WTC11 (cell line): ENCODE results near the gene DCAF6. TPM values are rescaled to one million over a fixed set of nuclear protein-coding genes. Genes with fewer than 3 reads are reported as not detected.

Experiments
- ATAC-seq: fragments of 200-7000 bp; cut with Tn5 transposase; 2 replicates; pipeline ENCODE4 v1.10.0; 2021; ENCODE audit warnings: mild to moderate bottlenecking, moderate library complexity
- CTCF ChIA-PET: fragments of 300-600 bp; sonication (Branson Sonifier 250); formaldehyde crosslinking; loops from one replicate; lab custom pipeline; 2021; ENCODE audit warnings: antibody characterized with exemption; lab: Charles Lee
- POLR2A ChIA-PET: fragments of 350-600 bp; sonication (Branson Sonifier 250); formaldehyde crosslinking; loops from one replicate; lab custom pipeline; 2021; ENCODE audit warnings: antibody characterized with exemption; lab: Charles Lee
- DNase-seq: peaks from one replicate; pipeline ENCODE4 v3.0.0; 2021; ENCODE audit warnings: low spot score
- H3K27ac Mint-ChIP-seq: 2 replicates; pipeline ENCODE4 v1.8.0; 2021; ENCODE audit warnings: mixed read lengths
- H3K27me3 Mint-ChIP-seq: 2 replicates; pipeline ENCODE4 v1.8.0; 2021; ENCODE audit warnings: low read depth, mild to moderate bottlenecking, moderate library complexity, mixed read lengths
- H3K36me3 Mint-ChIP-seq: 2 replicates; pipeline ENCODE4 v1.8.0; 2021; ENCODE audit warnings: mixed read lengths
- H3K4me1 Mint-ChIP-seq: 2 replicates; pipeline ENCODE4 v1.8.0; 2022; ENCODE audit warnings: mixed read lengths
- H3K4me3 Mint-ChIP-seq: 2 replicates; pipeline ENCODE4 v1.8.0; 2021; ENCODE audit warnings: mild to moderate bottlenecking, moderate library complexity, mixed read lengths
- H3K9me3 Mint-ChIP-seq: 2 replicates; pipeline ENCODE4 v1.8.0; 2021; ENCODE audit warnings: mixed read lengths
- ATF6 ChIP-seq: sonication (generic); formaldehyde crosslinking; IDR thresholded peaks from 2 replicates; pipeline ENCODE4 v1.8.1; 2023; ENCODE audit warnings: mild to moderate bottlenecking, missing genetic modification reagents
- CREB1 ChIP-seq: sonication (generic); formaldehyde crosslinking; IDR thresholded peaks from 2 replicates; pipeline ENCODE4 v1.8.0; 2023; ENCODE audit warnings: mild to moderate bottlenecking, missing genetic modification reagents
- E2F5 ChIP-seq: sonication (generic); formaldehyde crosslinking; IDR thresholded peaks from 2 replicates; pipeline ENCODE4 v1.8.1; 2022; ENCODE audit warnings: mild to moderate bottlenecking, moderate library complexity, missing genetic modification reagents
- IRF2 ChIP-seq: sonication (generic); formaldehyde crosslinking; IDR thresholded peaks from 2 replicates; pipeline ENCODE4 v1.8.0; 2022; ENCODE audit warnings: low read depth, missing genetic modification reagents, borderline replicate concordance
- JUN ChIP-seq: sonication (generic); formaldehyde crosslinking; IDR thresholded peaks from 2 replicates; pipeline ENCODE4 v1.8.0; 2023; ENCODE audit warnings: mild to moderate bottlenecking, missing genetic modification reagents
- MAX ChIP-seq: sonication (generic); formaldehyde crosslinking; IDR thresholded peaks from 2 replicates; pipeline ENCODE4 v1.8.0; 2022; ENCODE audit warnings: mild to moderate bottlenecking, missing genetic modification reagents
- MLX ChIP-seq: sonication (generic); formaldehyde crosslinking; IDR thresholded peaks from 2 replicates; pipeline ENCODE4 v1.8.1; 2023; ENCODE audit warnings: mild to moderate bottlenecking, missing genetic modification reagents, moderate library complexity
- MXD4 ChIP-seq: fragments of 250-450 bp; sonication (Bioruptor Pico); IDR thresholded peaks from 2 replicates; pipeline ENCODE4 v1.8.0; 2021; ENCODE audit warnings: mild to moderate bottlenecking, moderate library complexity, borderline replicate concordance
- NR3C1 ChIP-seq: sonication (generic); formaldehyde crosslinking; conservative IDR thresholded peaks from 2 replicates; pipeline ENCODE4 v1.8.1; 2023; ENCODE audit warnings: low read depth, mild to moderate bottlenecking, missing genetic modification reagents
- PRRX2 ChIP-seq: fragments of 250-450 bp; sonication (Bioruptor Pico); IDR thresholded peaks from 2 replicates; pipeline ENCODE4 v1.8.0; 2021; ENCODE audit warnings: mild to moderate bottlenecking
- RORB ChIP-seq: fragments of 250-450 bp; sonication (Bioruptor Pico); IDR thresholded peaks from 2 replicates; pipeline ENCODE4 v1.9.0; 2021; ENCODE audit warnings: mild to moderate bottlenecking
- SMAD4 ChIP-seq: sonication (generic); formaldehyde crosslinking; IDR thresholded peaks from 2 replicates; pipeline ENCODE4 v1.8.0; 2022; ENCODE audit warnings: mild to moderate bottlenecking, missing genetic modification reagents
- USF2 ChIP-seq: sonication (generic); formaldehyde crosslinking; IDR thresholded peaks from 2 replicates; pipeline ENCODE4 v1.8.1; 2023; ENCODE audit warnings: mild to moderate bottlenecking, missing genetic modification reagents, moderate library complexity
- ZNF138 ChIP-seq: sonication (generic); formaldehyde crosslinking; conservative IDR thresholded peaks from 2 replicates; pipeline ENCODE4 v1.8.1; 2022; ENCODE audit warnings: mild to moderate bottlenecking, moderate library complexity, missing genetic modification reagents
- ZNF396 ChIP-seq: fragments of 250-450 bp; sonication (Bioruptor Pico); IDR thresholded peaks from 2 replicates; pipeline ENCODE4 v1.8.0; 2021; ENCODE audit warnings: mild to moderate bottlenecking, moderate library complexity, borderline replicate concordance
- ZNF416 ChIP-seq: fragments of 250-450 bp; sonication (Bioruptor Pico); IDR thresholded peaks from 2 replicates; pipeline ENCODE4 v1.9.0; 2021; ENCODE audit warnings: mild to moderate bottlenecking, inconsistent platforms
- ZNF423 ChIP-seq: fragments of 250-450 bp; sonication (Bioruptor Pico); IDR thresholded peaks from 2 replicates; pipeline ENCODE4 v2.1.2; 2022; ENCODE audit warnings: mild to moderate bottlenecking, moderate library complexity
- ZNF425 ChIP-seq: fragments of 250-450 bp; sonication (Bioruptor Pico); conservative IDR thresholded peaks from 2 replicates; pipeline ENCODE4 v1.9.0; 2021; ENCODE audit warnings: mild to moderate bottlenecking
- total RNA-seq: library from RNA; stranded (reverse); gene quantifications from 3 replicates; pipeline ENCODE4 v1.2.3, GENCODE V29; 2021

DCAF6 gene
- total RNA-seq, 1 experiment from 2014 or later, result 13.5 TPM

GRCh38 chr1:167915569-167915968 is 20.9 kb upstream of the DCAF6 start:
- DNase-seq, result no peak
- peaks cover 4% of the 10 kb centered on the region for H3K9me3 Mint-ChIP-seq
- ChIA-PET POLR2A (no interaction called here), CTCF (no interaction called here)
- peaks cover under 1% of the 10 kb centered on the region for H3K36me3 Mint-ChIP-seq
- H3K27ac Mint-ChIP-seq, result no peak overlapping the region
- no peaks in the 10 kb centered on the region for H3K27me3 Mint-ChIP-seq
- no peak for ATAC-seq
- H3K4me3 Mint-ChIP-seq, result no peak overlapping the region
- H3K4me1 Mint-ChIP-seq, result peaks cover 32% of the 10 kb centered on the region
- TF ChIP-seq ZNF416 (CRISPR knock-in tag), result no peak
- TF ChIP-seq, all 79 proteins: peak for 0

GRCh38 chr1:167916766-167917511 is 19.5 kb upstream of the DCAF6 start:
- no peak for TF ChIP-seq IRF2 (CRISPR knock-in tag)
- TF ChIP-seq SMAD4 (CRISPR knock-in tag), result no peak
- TF ChIP-seq ZNF138, result no peak
- TF ChIP-seq E2F5 (CRISPR knock-in tag), result no peak
- no peak for TF ChIP-seq MXD4 (CRISPR knock-in tag)
- TF ChIP-seq MLX (CRISPR knock-in tag), result no peak
- no peak for TF ChIP-seq JUN
- H3K4me1 Mint-ChIP-seq, result peaks cover 21% of the 10 kb centered on the region
- H3K36me3 Mint-ChIP-seq, result no peaks in the 10 kb centered on the region
- no peaks in the 10 kb centered on the region for H3K9me3 Mint-ChIP-seq
- ATAC-seq (no peak), DNase-seq (no peak)
- H3K27me3 Mint-ChIP-seq, result no peaks in the 10 kb centered on the region
- H3K4me3 Mint-ChIP-seq, result no peak overlapping the region
- H3K27ac Mint-ChIP-seq, result no peak overlapping the region
- POLR2A ChIA-PET, result no interaction called here
- CTCF ChIA-PET, result no interaction called here

GRCh38 chr1:167922023-167922422 is 14.5 kb upstream of the DCAF6 start:
- no peak for ATAC-seq
- ChIA-PET CTCF (no interaction called here), POLR2A (no interaction called here)

More at GRCh38 chr1:167922023-167922422, 14.5 kb upstream of the DCAF6 start:
- Mint-ChIP-seq H3K36me3 (no peaks in the 10 kb centered on the region), H3K27ac (no peak overlapping the region), H3K9me3 (no peaks in the 10 kb centered on the region), H3K4me1 (peaks cover 16% of the 10 kb centered on the region), H3K4me3 (no peak overlapping the region), H3K27me3 (no peaks in the 10 kb centered on the region)
- TF ChIP-seq NR3C1 (no peak), ZNF425 (CRISPR knock-in tag) (no peak), MAX (no peak), ATF6 (CRISPR knock-in tag) (no peak), ZNF423 (CRISPR knock-in tag) (no peak), IRF2 (CRISPR knock-in tag) (no peak), ZNF396 (CRISPR knock-in tag) (no peak), CREB1 (CRISPR knock-in tag) (no peak), USF2 (CRISPR knock-in tag) (no peak), PRRX2 (CRISPR knock-in tag) (no peak), RORB (CRISPR knock-in tag) (no peak)
- no peak for DNase-seq
